ENCODE measurements around the gene USP17L10.
"Not testable (repeated sequence)": the region's sequence is repeated elsewhere in the genome, so short reads cannot be mapped to it uniquely, and the experiment has no call there.

DNA sequence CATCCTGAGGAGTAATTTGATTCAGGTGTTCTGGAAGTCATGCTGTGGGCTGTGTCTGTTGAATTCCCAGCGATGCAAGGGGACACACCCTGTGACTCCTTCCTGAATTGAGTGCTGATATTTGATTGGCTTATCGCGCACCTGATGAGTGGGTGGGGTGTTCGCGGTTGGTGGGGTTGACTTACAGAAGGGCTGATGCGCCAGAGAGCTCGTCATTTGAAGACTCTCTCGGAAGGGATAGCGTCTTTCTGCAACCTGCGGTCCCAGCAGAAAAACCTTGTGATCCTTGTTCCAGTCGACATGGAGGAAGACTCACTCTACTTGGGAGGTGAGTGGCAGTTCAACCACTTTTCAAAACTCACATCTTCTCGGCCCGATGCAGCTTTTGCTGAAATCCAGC lies 42.6 kb downstream of the USP17L10 start, which contains the start of gene USP17L19:
- TF ChIP-seq POLR2A, POLR2AphosphoS5, EP300 (IDR thresholded peaks at IDR 0.05): not testable (repeated sequence)
- TF ChIP-seq, protein P1, sequence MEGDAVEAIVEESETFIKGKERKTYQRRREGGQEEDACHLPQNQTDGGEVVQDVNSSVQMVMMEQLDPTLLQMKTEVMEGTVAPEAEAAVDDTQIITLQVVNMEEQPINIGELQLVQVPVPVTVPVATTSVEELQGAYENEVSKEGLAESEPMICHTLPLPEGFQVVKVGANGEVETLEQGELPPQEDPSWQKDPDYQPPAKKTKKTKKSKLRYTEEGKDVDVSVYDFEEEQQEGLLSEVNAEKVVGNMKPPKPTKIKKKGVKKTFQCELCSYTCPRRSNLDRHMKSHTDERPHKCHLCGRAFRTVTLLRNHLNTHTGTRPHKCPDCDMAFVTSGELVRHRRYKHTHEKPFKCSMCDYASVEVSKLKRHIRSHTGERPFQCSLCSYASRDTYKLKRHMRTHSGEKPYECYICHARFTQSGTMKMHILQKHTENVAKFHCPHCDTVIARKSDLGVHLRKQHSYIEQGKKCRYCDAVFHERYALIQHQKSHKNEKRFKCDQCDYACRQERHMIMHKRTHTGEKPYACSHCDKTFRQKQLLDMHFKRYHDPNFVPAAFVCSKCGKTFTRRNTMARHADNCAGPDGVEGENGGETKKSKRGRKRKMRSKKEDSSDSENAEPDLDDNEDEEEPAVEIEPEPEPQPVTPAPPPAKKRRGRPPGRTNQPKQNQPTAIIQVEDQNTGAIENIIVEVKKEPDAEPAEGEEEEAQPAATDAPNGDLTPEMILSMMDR (IDR thresholded peaks at IDR 0.05), result not testable (repeated sequence)

All from sigmoid colon (tissue), 4 donors.